ENCODE results near the gene IFNL1. TPM values are rescaled to one million over a fixed set of nuclear protein-coding genes. Genes with fewer than 3 reads are reported as not detected.

The IFNL1 gene
- total and polyA plus RNA-seq, 2 donors (not counting 3 experiments of a cell fraction or from before 2014, with no cell fraction given): not detected

GRCh38 chr19:39247701-39248664 is 48.2 kb upstream of the IFNL1 start:
- H3K27me3 ChIP-seq (ENCODE audit: control insufficient read depth in 2 of 2, insufficient read depth in 2 of 2, low read length in 2 of 2): peaks cover 30 to 38% of the 10 kb centered on the region in 2 experiments
- H2AFZ ChIP-seq (ENCODE audit: low read depth, low read length): peak overlapping the region; percentile 62
- no peaks in the 10 kb centered on the region for H3K79me2 ChIP-seq (ENCODE audit: control insufficient read depth, insufficient read depth, low read length)
- H3K9ac ChIP-seq (replicated peaks; ENCODE audit: extremely low read depth, insufficient read depth, low read length): no peak overlapping the region
- DNase-seq (ENCODE audit: low read depth, low spot score) (no peak), FAIRE-seq (no peak)
- no peaks in the 10 kb centered on the region for H3K4me1 ChIP-seq (ENCODE audit: control insufficient read depth, extremely low read depth, insufficient read depth, low read length)
- no peaks in the 10 kb centered on the region for H3K9me1 ChIP-seq (replicated peaks; ENCODE audit: control insufficient read depth, extremely low read depth, insufficient read depth, low read length)
- H3K4me2 ChIP-seq (ENCODE audit: insufficient read depth, low read length): no peak overlapping the region
- dilution Hi-C loops (cut with MboI; ENCODE audit: extremely low pct_ligation_motif_present, low sequenced_read_pairs) (no loop called here), intact Hi-C loops (cut with micrococcal nuclease) (no loop called here)
- ChIA-PET CTCF (no interaction called here), POLR2A (no interaction called here)
- H3K27ac ChIP-seq (ENCODE audit: insufficient read depth, low read depth, low read length): no peak overlapping the region
- H3K4me3 ChIP-seq (replicated peaks in 1 of 3; ENCODE audit: insufficient read depth in 1 of 3, low read depth in 1 of 3, low read length in 3 of 3): no peak overlapping the region
- H4K20me1 ChIP-seq (replicated peaks; ENCODE audit: control insufficient read depth, extremely low read depth, insufficient read depth, low read length): no peaks in the 10 kb centered on the region
- H3K9me3 ChIP-seq (replicated peaks; ENCODE audit: control insufficient read depth, insufficient read depth, low read length): no peaks in the 10 kb centered on the region
- H3K36me3 ChIP-seq (ENCODE audit: control insufficient read depth in 2 of 2, extremely low read depth in 1 of 2, insufficient read depth in 2 of 2, low read length in 2 of 2): no peaks in the 10 kb centered on the region
- TF ChIP-seq EZH2 (IDR thresholded peaks at IDR 0.05; ENCODE audit: borderline replicate concordance, low read depth, low read length, severe bottlenecking): peak; percentile 94
- no peak for TF ChIP-seq POLR2AphosphoS5 (IDR thresholded peaks at IDR 0.05; ENCODE audit: insufficient read depth, low read depth, low read length)
- no TSS peak for BruUV-seq (replicated peaks)

- POLR2A ChIA-PET: no interaction called here
These were observed 47.4 kb upstream of the IFNL1 start, which contains the start of gene IFNL4 for GRCh38 chr19:39248806-39249205. IFNL4 (minus strand) TSS chr19:39248856.

More at GRCh38 chr19:39248806-39249205, 47.4 kb upstream of the IFNL1 start, which contains the start of gene IFNL4:
- Histone ChIP-seq H4K20me1 (replicated peaks; ENCODE audit: control insufficient read depth, extremely low read depth, insufficient read depth, low read length) (no peaks in the 10 kb centered on the region), H3K27ac (ENCODE audit: insufficient read depth, low read depth, low read length) (no peak within 1 kb of the TSS), H3K4me3 (replicated peaks in 1 of 3; ENCODE audit: insufficient read depth in 1 of 3, low read depth in 1 of 3, low read length in 3 of 3) (no peak within 1 kb of the TSS), H3K4me2 (ENCODE audit: insufficient read depth, low read length) (no peak within 1 kb of the TSS), H3K9me3 (replicated peaks; ENCODE audit: control insufficient read depth, insufficient read depth, low read length) (no peaks in the 10 kb centered on the region), H3K9me1 (replicated peaks; ENCODE audit: control insufficient read depth, extremely low read depth, insufficient read depth, low read length) (no peaks in the 10 kb centered on the region), H3K79me2 (ENCODE audit: control insufficient read depth, insufficient read depth, low read length) (no peaks in the 10 kb centered on the region), H3K27me3 (ENCODE audit: control insufficient read depth in 2 of 2, insufficient read depth in 2 of 2, low read length in 2 of 2) (peaks cover 33 to 38% of the 10 kb centered on the region in 2 experiments), H2AFZ (ENCODE audit: low read depth, low read length) (peak within 1 kb of the TSS; percentile 62), H3K9ac (replicated peaks; ENCODE audit: extremely low read depth, insufficient read depth, low read length) (no peak within 1 kb of the TSS), H3K36me3 (ENCODE audit: control insufficient read depth in 2 of 2, extremely low read depth in 1 of 2, insufficient read depth in 2 of 2, low read length in 2 of 2) (no peaks in the 10 kb centered on the region), H3K4me1 (ENCODE audit: control insufficient read depth, extremely low read depth, insufficient read depth, low read length) (no peaks in the 10 kb centered on the region)
- FAIRE-seq (no peak), DNase-seq (ENCODE audit: low read depth, low spot score) (no peak)
- TF ChIP-seq CTCF (IDR thresholded peaks at IDR 0.05; ENCODE audit: extremely low read depth in 1 of 2, insufficient read depth in 1 of 2, low read depth in 1 of 2, low read length in 2 of 2) (no peak), MYC (IDR thresholded peaks at IDR 0.05; ENCODE audit: low read depth, low read length) (no peak), GATA2 (IDR thresholded peaks at IDR 0.05; ENCODE audit: insufficient read depth, insufficient read length, low read depth, low read length) (no peak), MAX (IDR thresholded peaks at IDR 0.05; ENCODE audit: insufficient read depth, insufficient read length) (no peak), EZH2 (IDR thresholded peaks at IDR 0.05; ENCODE audit: borderline replicate concordance, low read depth, low read length, severe bottlenecking) (no peak), POLR2A (IDR thresholded peaks at IDR 0.05; ENCODE audit: low read depth, low read length) (no peak), JUN (IDR thresholded peaks at IDR 0.05; ENCODE audit: borderline replicate concordance, insufficient read depth, insufficient read length, low read depth) (no peak)
- BruUV-seq (replicated peaks): no TSS peak
- dilution Hi-C loops (cut with MboI; ENCODE audit: extremely low pct_ligation_motif_present, low sequenced_read_pairs): no loop called here
- CTCF ChIA-PET: interaction anchor here (1.3 kb wide), 1 partner anchor 13 kb away, joined by 4 read pairs; no protein-coding TSS in a partner anchor
- intact Hi-C loops (cut with micrococcal nuclease): no loop called here

Measured in endothelial cell of umbilical vein (primary cell).